T-cell (primary cell): ENCODE data around the gene NRGN. TPM values are rescaled to one million over a fixed set of nuclear protein-coding genes. Genes with fewer than 3 reads are reported as not detected.

Source experiments
- ATAC-seq, 4 experiments: fragments of 200-7000 bp in 3 of 4; fragments of 150-1000 bp in 1 of 4; cut with Tn5 transposase; replicated peaks in 1 of 4; 1 replicate in 3 of 4; 2 replicates in 1 of 4; pipeline ENCODE4 v1.10.0; 2021; ENCODE audit warnings: moderate library complexity in 3 of 4, mild to moderate bottlenecking in 2 of 4, moderate number of reproducible peaks in 1 of 4
- CTCF ChIA-PET, 2 donors: fragments of 300-600 bp; sonication (Branson Sonifier 250); formaldehyde crosslinking; loops; one replicate each; lab custom pipeline; 2022; ENCODE audit warnings: antibody characterized with exemption in 2 of 2; lab: Charles Lee
- POLR2A ChIA-PET, 2 donors: fragments of 300-600 bp; sonication (Branson Sonifier 250); formaldehyde crosslinking; loops; one replicate each; lab custom pipeline; 2022; ENCODE audit warnings: antibody characterized with exemption in 2 of 2; lab: Charles Lee
- DNase-seq, 35 experiments: peaks; one replicate each; pipeline versions ENCODE4 v3.0.0 to v3.0.0-alpha.2; 2013 to 2023
- H3K27ac ChIP-seq: one replicate; pipeline ENCODE4 v1.5.1; 2013; ENCODE audit warnings: low read length
- H3K27me3 ChIP-seq, 2 experiments: replicated peaks in 1 of 2; 1 replicate in 1 of 2; 2 replicates in 1 of 2; pipeline versions ENCODE4 v1.6.1 to v1.7.0; 2013; ENCODE audit warnings: low read length in 1 of 2, mixed read lengths in 1 of 2; ENCODE audit not compliant: control insufficient read depth in 2 of 2, insufficient read depth in 2 of 2; ENCODE audit errors: extremely low read depth in 1 of 2
- H3K36me3 ChIP-seq, 2 donors: 1 replicate in 1 of 2; 2 replicates in 1 of 2; pipeline versions ENCODE4 v1.6.1 to v1.7.0; 2013; ENCODE audit warnings: low read length in 1 of 2; ENCODE audit not compliant: control insufficient read depth in 2 of 2, insufficient read depth in 1 of 2; ENCODE audit errors: extremely low read depth in 1 of 2
- H3K4me1 ChIP-seq, 2 experiments: 1 replicate in 1 of 2; 2 replicates in 1 of 2; pipeline versions ENCODE4 v1.6.1 to v1.7.0; 2013; ENCODE audit warnings: low read length in 2 of 2, mixed read lengths in 1 of 2; ENCODE audit not compliant: insufficient read depth in 2 of 2, control insufficient read depth in 1 of 2; ENCODE audit errors: extremely low read depth in 1 of 2
- H3K4me3 ChIP-seq, 2 donors: 1 replicate in 1 of 2; 2 replicates in 1 of 2; pipeline versions ENCODE4 v1.5.1 to v1.7.0; 2013; ENCODE audit warnings: mild to moderate bottlenecking in 2 of 2, low read length in 1 of 2, moderate library complexity in 1 of 2; ENCODE audit not compliant: control insufficient read depth in 1 of 2; ENCODE audit errors: extremely low read depth in 1 of 2
- H3K9me3 ChIP-seq: 2 replicates; pipeline ENCODE4 v1.7.0; 2013
- H3K27ac Mint-ChIP-seq, 2 donors: one replicate each; pipeline ENCODE4 v1.8.0; 2020 to 2021; ENCODE audit warnings: mild to moderate bottlenecking in 2 of 2, mixed read lengths in 2 of 2
- H3K27me3 Mint-ChIP-seq, 2 donors: one replicate each; pipeline ENCODE4 v1.8.0; 2021 to 2022; ENCODE audit warnings: mixed read lengths in 2 of 2
- H3K36me3 Mint-ChIP-seq: one replicate; pipeline ENCODE4 v1.8.0; 2021; ENCODE audit warnings: mixed read lengths
- H3K4me1 Mint-ChIP-seq, 3 donors: one replicate each; pipeline ENCODE4 v1.8.0; 2020 to 2022; ENCODE audit warnings: mixed read lengths in 3 of 3, mild to moderate bottlenecking in 1 of 3
- H3K4me3 Mint-ChIP-seq, 3 donors: one replicate each; pipeline ENCODE4 v1.8.0; 2020 to 2022; ENCODE audit warnings: mild to moderate bottlenecking in 3 of 3, mixed read lengths in 3 of 3, moderate library complexity in 3 of 3
- H3K9me3 Mint-ChIP-seq, 3 donors: one replicate each; pipeline ENCODE4 v1.8.0; 2020 to 2022; ENCODE audit warnings: mixed read lengths in 3 of 3
- WGBS: methylation state at CpG from one replicate; pipeline ENCODE4 v1.1.5; 2013; ENCODE audit warnings: missing lambda C conversion rate; ENCODE audit not compliant: insufficient coverage; 5-methylcytosine and 5-hydroxymethylcytosine counted together
- total RNA-seq, 35 experiments: library from RNA in 6 of 35; stranded (reverse) in 6 of 35; fragments of 120-200 nt in 1 of 35; gene quantifications; one replicate each; pipeline versions ENCODE4 v1.2.1 to v1.2.4 and lab custom pipeline; 2013 to 2026

NRGN gene
- total RNA-seq, 5 donors from 2014 or later (not counting 1 experiment from before 2014, with no cell fraction given) = 0.26 to 11.0 (median 0.89) TPM

DNA sequence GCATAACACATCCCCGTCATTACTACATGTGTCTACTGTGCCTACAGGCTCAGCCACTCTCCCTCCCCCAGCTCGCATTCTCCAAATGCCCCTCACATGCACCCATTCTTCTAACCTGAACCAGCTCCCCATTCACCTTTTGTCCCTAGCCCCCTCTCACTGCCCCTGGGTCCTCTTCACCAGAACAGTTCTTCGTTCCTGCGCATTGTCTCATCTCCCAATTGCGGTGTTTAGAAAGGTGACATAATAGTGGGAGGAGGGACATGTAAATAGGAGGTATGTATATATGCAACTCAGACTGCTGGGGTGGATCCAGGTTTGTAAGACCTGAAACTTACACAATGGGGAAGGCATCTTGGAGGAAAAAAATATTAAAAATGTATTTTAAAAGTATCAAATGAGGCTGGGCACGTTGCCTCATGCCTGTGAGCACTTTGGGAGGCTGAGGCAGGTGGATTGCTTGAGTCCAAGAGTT, 17.0 kb downstream of the NRGN start:
- H3K9me3 Mint-ChIP-seq = no peaks in the 10 kb centered on the region
- CTCF ChIA-PET = interaction anchor here in 1 of 2 donors (0.5 kb wide), 1 partner anchor 83 kb away, joined by 3 read pairs; the partner anchor contains the start of gene SPA17
- H3K9me3 ChIP-seq = no peaks in the 10 kb centered on the region
- no peaks in the 10 kb centered on the region for H3K36me3 ChIP-seq
- 89% methylated on average over 1 of the region's 6 CpGs for WGBS
- no peaks in the 10 kb centered on the region for H3K36me3 Mint-ChIP-seq
- peaks cover 29 to 57% of the 10 kb centered on the region in 2 donors for H3K27me3 Mint-ChIP-seq
- H3K27ac ChIP-seq = no peak overlapping the region
- H3K27ac Mint-ChIP-seq = peak overlapping the region in 1 of 2 donors; percentile 24
- peaks cover 16 to 43% of the 10 kb centered on the region in 2 experiments for H3K4me1 ChIP-seq
- peaks cover 0 to 80% of the 10 kb centered on the region in 2 experiments for H3K27me3 ChIP-seq
- no peak overlapping the region for H3K4me3 ChIP-seq
- POLR2A ChIA-PET = no interaction called here
- no peak overlapping the region for H3K4me3 Mint-ChIP-seq
- no peak for DNase-seq
- ATAC-seq = no peak
- peaks cover 18 to 43% (median 22%) of the 10 kb centered on the region in 3 donors for H3K4me1 Mint-ChIP-seq

DNA sequence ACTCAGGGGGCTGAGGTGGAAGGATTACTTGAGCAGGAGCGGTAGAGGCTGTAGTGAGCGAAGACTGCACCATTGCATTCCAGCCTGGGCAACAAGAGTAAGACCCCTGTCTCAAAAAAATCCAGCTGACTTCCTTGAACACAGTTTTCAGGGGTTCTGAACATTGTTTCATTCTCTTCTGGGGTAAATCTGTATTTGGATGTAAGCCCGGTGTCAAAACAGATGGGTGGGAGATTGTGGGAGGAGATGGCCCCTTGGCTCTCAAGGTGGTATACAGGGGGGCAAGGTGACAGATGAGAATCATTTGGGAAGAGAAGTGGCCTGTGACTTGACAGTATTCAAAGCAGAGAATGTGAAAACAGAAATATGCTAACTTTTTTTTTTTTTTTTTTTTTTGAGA, 17.6 kb downstream of the NRGN start:
- WGBS = 97% methylated on average over 3 of the region's 3 CpGs
- H3K9me3 Mint-ChIP-seq = no peaks in the 10 kb centered on the region
- H3K4me3 ChIP-seq = no peak overlapping the region
- peaks cover 17 to 46% of the 10 kb centered on the region in 2 experiments for H3K4me1 ChIP-seq
- H3K27ac ChIP-seq = no peak overlapping the region
- DNase-seq = no peak
- peaks cover 18 to 44% (median 23%) of the 10 kb centered on the region in 3 donors for H3K4me1 Mint-ChIP-seq
- no peaks in the 10 kb centered on the region for H3K36me3 Mint-ChIP-seq
- peaks cover 29 to 57% of the 10 kb centered on the region in 2 donors for H3K27me3 Mint-ChIP-seq
- no peaks in the 10 kb centered on the region for H3K9me3 ChIP-seq
- CTCF ChIA-PET = interaction anchor here (0.7 to 2.1 kb wide), 2 partner anchors 11 to 90 kb away, joined by 6 to 13 read pairs; no protein-coding TSS in a partner anchor
- H3K4me3 Mint-ChIP-seq = no peak overlapping the region
- ATAC-seq = no peak
- H3K27me3 ChIP-seq = peaks cover 0 to 78% of the 10 kb centered on the region in 2 experiments
- no peaks in the 10 kb centered on the region for H3K36me3 ChIP-seq
- H3K27ac Mint-ChIP-seq = peak overlapping the region in 1 of 2 donors; percentile 24
- POLR2A ChIA-PET = no interaction called here

DNA sequence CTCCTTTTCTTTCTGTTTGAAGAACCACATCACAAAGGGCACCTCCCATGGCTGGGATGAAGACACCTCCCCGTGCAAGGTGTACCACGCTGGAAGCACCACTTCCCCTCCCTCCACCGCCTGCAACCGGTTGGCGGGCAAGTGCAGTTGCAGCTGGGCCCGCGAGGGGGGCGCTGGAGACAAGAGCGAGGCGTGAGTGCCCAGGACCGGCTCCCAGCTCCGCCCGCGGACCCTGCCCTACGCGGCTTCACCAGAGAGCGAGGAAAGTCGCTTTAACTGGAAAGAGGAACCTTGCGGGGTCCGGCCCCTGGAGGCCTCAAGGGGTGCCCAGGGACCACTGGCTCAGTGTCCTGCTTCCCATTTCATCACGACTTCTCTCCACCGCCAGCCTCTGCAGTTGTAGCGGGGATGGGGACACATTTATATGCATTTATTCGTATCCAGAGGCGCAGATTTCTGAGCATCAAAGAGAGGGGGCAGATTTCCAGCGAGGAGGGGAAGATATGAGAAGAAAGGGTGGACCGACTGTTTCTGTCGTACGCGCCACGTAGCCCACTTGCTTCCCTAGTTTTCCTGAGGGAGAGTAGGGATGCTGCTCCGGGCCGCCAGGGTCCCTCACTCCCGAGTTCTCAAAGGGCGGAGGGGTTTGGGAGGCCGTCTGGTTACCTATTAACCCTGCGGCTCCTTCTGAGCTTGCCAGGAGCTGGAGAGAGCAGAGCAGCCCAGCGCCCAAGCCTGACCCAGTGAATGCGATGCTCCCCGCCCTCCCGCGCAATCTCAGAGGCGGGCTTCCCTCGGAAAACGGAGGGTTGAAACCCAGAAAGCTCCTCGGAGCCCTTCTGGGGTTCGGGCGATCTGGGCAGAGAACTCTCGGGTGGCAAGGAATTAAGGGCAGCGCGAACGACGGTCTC, 18.9 kb downstream of the NRGN start:
- Histone ChIP-seq H3K27me3 (peaks cover 0 to 81% of the 10 kb centered on the region in 2 experiments), H3K36me3 (no peaks in the 10 kb centered on the region), H3K4me1 (peaks cover 19 to 55% of the 10 kb centered on the region in 2 experiments), H3K9me3 (no peaks in the 10 kb centered on the region), H3K4me3 (peak overlapping the region; percentile 9 to 67), H3K27ac (no peak overlapping the region)
- ATAC-seq (peak; percentile 63 to 69 (median 66)), DNase-seq (peak in 34 of 35 experiments; percentile 42 to 76 (median 58))
- peaks cover 29 to 56% of the 10 kb centered on the region in 2 donors for H3K27me3 Mint-ChIP-seq
- H3K4me1 Mint-ChIP-seq = peaks cover 26 to 46% (median 27%) of the 10 kb centered on the region in 3 donors
- H3K4me3 Mint-ChIP-seq = peak overlapping the region; percentile 64 to 74 (median 71)
- H3K27ac Mint-ChIP-seq = peak overlapping the region in 1 of 2 donors; percentile 77
- CTCF ChIA-PET = interaction anchor here (0.5 to 2.1 kb wide), 5 partner anchors 12 to 134 kb away, joined by 3 to 13 read pairs (median 4); no protein-coding TSS in a partner anchor
- no peaks in the 10 kb centered on the region for H3K9me3 Mint-ChIP-seq
- WGBS = 32% methylated on average over 45 of the region's 53 CpGs
- POLR2A ChIA-PET = interaction anchor here in 1 of 2 donors (0.6 kb wide), 1 partner anchor 78 kb away, joined by 3 read pairs; no protein-coding TSS in a partner anchor
- H3K36me3 Mint-ChIP-seq = no peaks in the 10 kb centered on the region

DNA sequence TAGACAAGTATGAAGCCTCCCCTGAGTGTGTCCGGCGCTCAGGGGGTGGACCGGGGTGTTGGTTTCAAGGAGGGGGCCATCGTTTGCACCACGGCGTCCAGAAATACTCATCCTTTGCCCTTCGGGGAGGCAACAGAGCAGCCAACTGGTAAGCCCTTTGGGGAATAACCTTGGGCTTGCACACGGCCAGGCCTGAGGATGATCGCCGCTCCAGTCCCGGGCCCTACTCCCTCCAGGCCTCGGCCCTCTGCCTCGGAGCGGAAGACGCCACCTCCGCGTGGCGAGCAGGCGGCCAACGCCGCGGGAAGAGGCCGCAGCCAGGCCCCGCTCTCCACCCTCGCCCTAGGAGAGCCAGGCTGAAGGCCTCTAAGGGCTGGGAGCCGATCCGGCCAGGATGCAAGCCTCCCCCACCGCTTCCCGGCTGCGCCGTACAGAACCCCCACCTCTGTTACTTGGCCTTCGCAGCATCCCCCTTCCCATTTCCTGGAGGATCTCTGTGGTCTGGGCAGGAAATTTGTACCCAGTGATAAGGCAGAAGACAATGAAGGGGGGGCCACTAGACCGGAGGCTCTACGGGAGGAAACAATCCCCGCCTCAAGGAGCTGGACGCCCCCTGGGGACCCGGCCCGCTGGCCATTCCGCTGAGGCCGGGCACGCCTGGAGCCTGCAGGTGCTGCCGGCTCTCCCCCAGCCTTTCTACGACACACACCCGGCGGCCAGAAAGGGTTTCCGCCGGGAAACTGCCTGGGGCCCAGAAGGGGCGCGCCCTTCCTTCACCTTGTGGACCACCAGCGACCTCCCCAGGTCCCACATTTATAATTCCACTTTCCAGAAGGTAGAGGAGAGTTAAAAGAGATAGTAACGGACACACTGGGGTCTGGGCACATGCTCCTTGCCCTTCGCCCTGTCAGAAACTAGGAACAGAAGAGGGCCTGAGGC, 19.8 kb downstream of the NRGN start:
- CTCF ChIA-PET = interaction anchor here (1.4 to 2.1 kb wide), 4 partner anchors 13 to 90 kb away, joined by 4 to 13 read pairs (median 4); no protein-coding TSS in a partner anchor
- H3K27me3 Mint-ChIP-seq = peaks cover 29 to 55% of the 10 kb centered on the region in 2 donors
- WGBS = 34% methylated on average over 29 of the region's 52 CpGs
- peaks cover 0 to 72% of the 10 kb centered on the region in 2 experiments for H3K27me3 ChIP-seq
- H3K36me3 ChIP-seq = no peaks in the 10 kb centered on the region
- H3K36me3 Mint-ChIP-seq = no peaks in the 10 kb centered on the region
- peak overlapping the region in 1 of 2 donors; percentile 67 for H3K4me3 ChIP-seq
- H3K27ac ChIP-seq = no peak overlapping the region
- no peak for ATAC-seq
- H3K27ac Mint-ChIP-seq = no peak overlapping the region
- POLR2A ChIA-PET = interaction anchor here in 1 of 2 donors (0.6 kb wide), 1 partner anchor 77 kb away, joined by 3 read pairs; no protein-coding TSS in a partner anchor
- H3K9me3 ChIP-seq = no peaks in the 10 kb centered on the region
- H3K4me3 Mint-ChIP-seq = peak overlapping the region; percentile 22 to 74 (median 34)
- H3K4me1 ChIP-seq = peaks cover 19 to 55% of the 10 kb centered on the region in 2 experiments
- H3K9me3 Mint-ChIP-seq = no peaks in the 10 kb centered on the region
- H3K4me1 Mint-ChIP-seq = peaks cover 26 to 48% (median 27%) of the 10 kb centered on the region in 3 donors
- DNase-seq = peak in 1 of 35 experiments; percentile 12

DNA sequence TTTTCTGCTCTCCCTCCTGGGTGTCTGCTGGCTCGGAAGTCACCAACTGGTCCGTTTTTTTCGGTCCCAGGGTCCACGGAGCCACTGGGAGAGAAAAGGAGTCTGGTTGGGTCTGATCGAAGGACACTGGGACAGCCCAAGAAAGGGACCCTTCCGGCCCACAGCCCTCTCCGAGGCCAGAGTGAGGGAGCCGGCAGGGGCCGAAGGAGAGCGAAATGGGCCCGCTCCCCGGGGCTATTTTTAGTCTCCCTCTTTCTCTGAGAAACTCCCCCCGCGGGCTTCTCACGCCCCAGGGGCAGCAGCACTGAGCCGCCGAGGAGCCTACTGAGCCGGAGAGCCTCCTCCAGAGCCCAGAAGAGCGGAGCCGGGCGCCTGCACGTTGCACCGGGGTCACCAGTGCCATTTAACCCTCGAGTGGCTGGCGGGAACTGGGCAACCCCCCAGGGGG, 20.5 kb downstream of the NRGN start:
- no peaks in the 10 kb centered on the region for H3K9me3 Mint-ChIP-seq
- DNase-seq (no peak), ATAC-seq (no peak)
- Histone ChIP-seq H3K4me3 (no peak overlapping the region), H3K9me3 (no peaks in the 10 kb centered on the region), H3K27me3 (peaks cover 0 to 69% of the 10 kb centered on the region in 2 experiments), H3K36me3 (no peaks in the 10 kb centered on the region), H3K27ac (no peak overlapping the region), H3K4me1 (peaks cover 19 to 55% of the 10 kb centered on the region in 2 experiments)
- ChIA-PET POLR2A (no interaction called here), CTCF (interaction anchor here in 1 of 2 donors (0.6 kb wide), 1 partner anchor 116 kb away, joined by 3 read pairs; no protein-coding TSS in a partner anchor)
- H3K27me3 Mint-ChIP-seq = peaks cover 29 to 55% of the 10 kb centered on the region in 2 donors
- H3K4me3 Mint-ChIP-seq = peak overlapping the region; percentile 22 to 74 (median 25)
- peaks cover 26 to 48% (median 27%) of the 10 kb centered on the region in 3 donors for H3K4me1 Mint-ChIP-seq
- H3K27ac Mint-ChIP-seq = no peak overlapping the region
- WGBS = 38% methylated on average over 24 of the region's 25 CpGs
- H3K36me3 Mint-ChIP-seq = no peaks in the 10 kb centered on the region
